Kidney glomerular epithelial cell (primary cell): ENCODE results near the gene STK39.
"Not testable (repeated sequence)": the region's sequence is repeated elsewhere in the genome, so short reads cannot be mapped to it uniquely, and the experiment has no call there.

Experiments used
- DNase-seq: peaks from one replicate; lab custom pipeline; 2025; lab: John Stamatoyannopoulos, UW

Gene STK39

DNA sequence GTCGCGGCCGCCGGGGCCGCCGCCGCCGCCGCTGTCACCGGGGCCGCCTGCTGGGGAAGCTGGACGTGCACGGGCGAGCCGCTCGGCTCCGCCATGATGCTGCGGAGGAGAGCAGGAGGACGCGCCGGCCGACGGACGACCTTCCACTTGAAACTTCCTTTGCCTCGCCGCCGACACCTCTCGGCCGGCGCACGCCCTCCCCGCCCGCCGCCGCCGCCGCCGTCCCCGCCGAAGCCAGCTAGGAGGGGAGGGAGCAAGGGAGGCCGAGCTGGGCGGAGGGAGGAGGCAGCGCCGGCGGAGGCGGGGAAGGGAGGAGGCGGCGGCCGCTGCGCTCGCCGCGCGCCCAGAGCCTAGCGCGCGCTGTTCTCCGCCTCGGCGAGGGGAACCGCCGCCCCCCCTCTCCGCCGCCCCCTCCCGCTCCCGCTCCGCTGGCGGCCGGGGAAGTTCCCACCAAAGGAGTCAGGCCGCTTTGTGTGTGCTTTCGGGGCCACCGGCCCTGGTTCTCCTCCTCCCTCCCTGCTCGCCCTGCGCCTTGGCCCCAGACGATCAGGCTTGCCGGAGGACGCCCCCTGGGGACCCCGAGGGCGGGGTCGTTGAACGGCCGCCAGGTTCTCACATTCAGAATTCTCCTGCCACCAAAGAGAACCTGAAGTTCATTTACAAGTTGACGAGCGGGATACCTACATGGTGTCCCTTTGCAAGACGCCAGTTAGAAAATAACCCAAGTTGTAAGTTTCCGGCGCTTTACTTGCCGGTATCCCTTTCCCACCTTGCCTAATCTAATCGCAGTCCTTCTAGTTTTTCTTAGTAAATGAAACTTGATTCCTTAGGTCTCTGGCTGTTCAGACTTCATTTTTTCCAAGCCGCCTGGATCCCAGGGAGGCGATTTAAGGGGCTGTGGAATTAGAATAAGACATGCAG is at the start of gene STK39:
Gene STK39, minus strand, starts transcription at position 255 of the 921 bp plus-strand sequence. Its CDS starts 160 bp downstream, at position 95.
- DNase-seq, result peak; percentile 39

DNA sequence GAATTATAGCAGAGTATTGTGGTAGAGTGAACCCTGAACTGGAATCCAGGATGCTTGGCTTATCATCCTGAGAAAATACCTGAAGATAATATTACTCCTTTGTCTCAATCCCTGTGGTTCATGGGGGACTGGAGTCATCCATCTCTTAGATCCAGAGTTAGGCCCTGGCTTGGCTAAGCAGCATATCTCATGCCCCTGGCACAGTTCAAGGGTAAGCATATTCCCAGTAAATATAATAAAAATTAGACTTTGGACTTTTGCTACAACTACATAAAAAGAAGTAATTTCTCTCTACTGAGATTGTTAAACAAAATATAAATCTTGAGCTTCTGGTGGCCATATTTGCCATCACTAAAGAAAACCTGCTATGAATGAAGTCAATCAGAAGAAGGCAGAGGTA is 47.7 kb upstream of the STK39 start:
- no peak for DNase-seq

DNA sequence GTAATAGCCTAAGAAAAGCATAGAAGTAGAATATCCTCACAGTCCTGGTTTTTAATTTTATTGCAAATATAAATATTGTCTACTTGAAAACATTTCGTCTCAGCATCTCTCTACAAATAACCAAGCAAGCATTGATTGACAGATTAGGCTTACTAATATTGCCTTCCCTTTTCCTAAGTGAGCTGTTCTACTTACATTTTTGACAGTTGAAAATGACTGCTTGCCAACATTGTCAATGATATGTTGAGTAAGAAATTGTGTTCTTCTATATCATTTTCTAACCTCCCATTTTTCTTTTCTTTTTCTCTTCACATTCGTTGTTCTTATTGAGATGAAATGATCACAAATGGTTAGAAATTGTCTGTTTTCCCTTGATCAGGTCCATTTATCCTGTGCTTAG is 47.0 kb upstream of the STK39 start:
- no peak for DNase-seq

DNA sequence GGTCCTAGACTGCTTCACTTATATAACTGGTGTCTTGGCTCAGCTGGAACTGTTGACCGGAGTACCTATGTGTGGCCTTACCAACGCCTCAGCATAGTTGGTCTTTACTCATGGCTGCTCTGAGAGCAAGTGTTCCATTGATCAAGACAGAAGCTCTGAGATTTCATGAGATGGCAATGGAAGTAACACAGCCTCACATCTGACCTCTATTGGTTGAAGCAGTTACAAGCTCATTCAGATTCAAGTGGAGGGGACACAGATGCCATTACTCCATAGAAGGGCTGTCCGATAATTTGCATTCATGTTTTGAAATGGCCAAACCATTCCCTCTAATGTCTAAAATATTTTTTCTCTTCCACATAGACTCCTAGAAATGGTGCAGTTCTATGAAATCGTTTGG is 46.4 kb upstream of the STK39 start:
- DNase-seq, result no peak

DNA sequence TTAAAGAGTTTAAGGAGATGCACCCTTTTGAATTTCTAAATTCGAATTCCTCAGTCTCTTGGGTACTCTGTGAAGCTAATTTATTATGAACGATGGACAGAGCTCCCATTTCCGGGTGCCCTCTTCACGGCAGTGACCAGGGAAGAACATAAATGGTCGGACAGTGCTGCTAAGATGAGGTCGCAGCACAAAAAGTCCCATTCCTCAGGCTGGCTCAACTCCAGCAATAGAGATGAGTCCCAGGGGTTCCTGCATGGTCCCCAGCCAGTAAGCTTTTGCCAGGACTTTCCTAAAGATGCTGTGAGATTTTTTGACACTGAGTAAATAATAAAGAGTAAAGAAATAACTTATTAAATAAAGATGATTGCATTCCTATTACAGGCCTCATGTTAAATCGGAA is 43.0 kb upstream of the STK39 start:
- DNase-seq, result no peak

GRCh38 chr2:168289880-168290279 is 42.5 kb upstream of the STK39 start:
- no peak for DNase-seq

GRCh38 chr2:168286535-168286934 is 39.1 kb upstream of the STK39 start:
- DNase-seq, result no peak

DNA sequence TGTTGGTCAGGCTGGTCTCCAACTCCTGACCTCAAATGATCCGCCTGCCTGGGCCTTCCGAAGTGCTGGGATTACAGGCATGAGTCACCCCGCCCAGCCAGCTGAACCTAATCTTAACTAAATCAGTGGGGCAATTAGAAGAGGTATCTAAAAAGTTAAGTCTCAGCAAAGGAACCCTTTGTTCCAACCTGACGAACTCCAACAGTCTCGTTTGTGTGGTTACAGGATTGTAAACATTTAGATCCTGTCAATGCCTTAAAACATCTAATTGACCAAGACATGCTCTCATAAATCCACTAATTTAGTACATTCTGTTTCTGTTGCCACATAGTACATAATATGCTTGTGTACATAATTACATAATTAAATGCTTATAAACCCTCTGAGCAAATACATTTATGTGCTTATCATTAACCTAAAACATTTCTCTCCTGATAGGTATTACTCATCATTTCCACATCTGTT is 31.1 kb upstream of the STK39 start:
- DNase-seq, result no peak

- DNase-seq, result no peak
These were observed 29.9 kb upstream of the STK39 start for GRCh38 chr2:168277276-168277675.

GRCh38 chr2:168272225-168272624 is 24.8 kb upstream of the STK39 start:
- no peak for DNase-seq

GRCh38 chr2:168262926-168263325 is 15.5 kb upstream of the STK39 start:
- not testable (repeated sequence) for DNase-seq

GRCh38 chr2:168256448-168256847 is 9.1 kb upstream of the STK39 start:
- no peak for DNase-seq

DNA sequence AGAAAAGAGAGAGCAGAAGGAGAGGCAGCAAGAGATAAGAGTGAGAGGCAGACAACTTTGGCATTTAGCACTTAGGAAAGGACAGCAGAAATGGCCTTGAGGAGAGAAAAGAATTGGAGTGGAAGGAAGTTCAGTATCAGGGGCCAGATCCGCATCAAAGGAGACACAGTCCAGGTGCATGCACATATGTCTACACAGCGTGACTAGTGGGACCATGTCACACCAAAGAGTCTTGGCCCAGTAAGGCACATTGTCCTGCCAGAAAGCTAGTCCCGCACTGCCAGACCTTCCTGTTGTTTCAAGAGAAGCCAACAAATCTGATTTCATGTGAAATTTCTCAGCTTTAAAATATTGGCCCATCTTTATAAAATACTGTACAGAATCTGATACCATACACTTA is 8.5 kb upstream of the STK39 start:
- DNase-seq, result no peak

DNA sequence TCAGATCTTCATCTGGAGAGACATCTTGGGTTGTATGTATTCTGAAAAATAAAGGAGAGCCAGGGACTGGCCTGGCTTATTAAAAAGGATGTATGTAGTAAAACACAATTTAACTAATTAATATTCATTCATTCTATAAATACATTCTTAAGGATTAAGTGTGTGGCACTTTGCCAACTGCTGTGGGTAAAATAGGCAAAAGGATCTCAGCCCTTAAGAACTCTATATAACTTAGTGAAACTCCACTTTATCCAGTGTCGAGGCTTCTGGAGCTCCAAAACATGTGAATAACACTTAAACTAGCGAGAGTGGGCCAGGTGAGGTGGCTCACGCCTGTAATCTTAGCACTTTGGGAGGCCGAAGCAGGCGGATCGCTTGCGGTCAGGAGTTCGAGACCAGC is 7.7 kb upstream of the STK39 start:
- DNase-seq, result no peak

DNA sequence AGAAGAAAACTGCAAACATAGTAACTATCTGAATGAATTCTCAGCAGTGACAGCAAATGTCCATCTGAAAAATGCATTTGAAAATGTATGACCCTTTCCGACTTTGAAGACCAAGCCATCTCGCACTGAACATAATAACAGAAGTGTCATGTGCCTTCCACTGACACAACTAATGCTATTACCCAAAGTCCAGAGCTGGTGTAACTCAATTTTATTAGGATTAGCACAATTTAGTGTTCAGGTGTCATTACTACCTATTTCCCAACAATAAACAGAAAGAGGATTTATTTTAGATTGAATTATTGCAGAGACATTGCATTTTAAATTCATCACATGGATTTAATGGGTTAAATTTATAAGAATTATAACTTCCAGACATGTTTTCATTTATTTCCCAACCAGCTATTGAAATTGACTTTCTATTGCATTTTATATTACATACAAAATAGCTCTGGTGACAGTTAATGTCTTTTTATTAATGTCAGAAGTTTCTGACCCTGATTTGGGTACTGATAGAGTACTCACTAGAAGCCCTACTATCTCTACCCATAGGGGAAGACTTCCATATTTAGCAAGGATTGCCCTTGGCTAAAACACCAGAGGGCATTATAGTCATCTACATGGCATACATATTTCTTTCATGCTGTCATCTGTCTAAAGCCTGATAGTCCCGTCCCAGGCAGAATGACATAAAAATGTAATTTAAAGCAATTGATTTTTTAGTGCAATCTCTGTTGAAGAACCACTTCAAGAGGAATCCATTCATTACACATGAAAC is 7.0 kb upstream of the STK39 start:
- peak; percentile 23 for DNase-seq

DNA sequence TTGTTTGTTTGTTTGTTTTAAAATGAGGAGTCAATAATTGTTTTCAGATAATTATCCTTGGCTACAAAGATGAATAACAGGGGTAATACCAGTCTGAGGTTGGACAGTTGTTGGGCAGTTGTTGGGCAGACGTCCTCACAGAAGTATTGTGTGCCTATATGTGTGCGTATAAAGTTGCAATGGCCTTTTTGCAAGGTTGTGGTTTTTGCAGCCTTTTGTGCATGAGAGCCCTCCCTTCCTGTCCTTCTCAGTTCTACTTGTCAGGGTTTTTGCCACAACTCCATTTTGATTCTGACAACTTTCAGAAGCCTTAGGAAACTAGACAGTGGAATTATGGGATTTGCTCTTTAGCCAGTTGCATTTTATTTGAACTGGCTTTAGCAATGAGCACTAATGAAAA is 6.0 kb upstream of the STK39 start:
- DNase-seq, result no peak

GRCh38 chr2:168252976-168253375 is 5.6 kb upstream of the STK39 start:
- no peak for DNase-seq

- peak; percentile 42 for DNase-seq
These were observed 683 bp downstream of the STK39 start for GRCh38 chr2:168246483-168247340.

DNA sequence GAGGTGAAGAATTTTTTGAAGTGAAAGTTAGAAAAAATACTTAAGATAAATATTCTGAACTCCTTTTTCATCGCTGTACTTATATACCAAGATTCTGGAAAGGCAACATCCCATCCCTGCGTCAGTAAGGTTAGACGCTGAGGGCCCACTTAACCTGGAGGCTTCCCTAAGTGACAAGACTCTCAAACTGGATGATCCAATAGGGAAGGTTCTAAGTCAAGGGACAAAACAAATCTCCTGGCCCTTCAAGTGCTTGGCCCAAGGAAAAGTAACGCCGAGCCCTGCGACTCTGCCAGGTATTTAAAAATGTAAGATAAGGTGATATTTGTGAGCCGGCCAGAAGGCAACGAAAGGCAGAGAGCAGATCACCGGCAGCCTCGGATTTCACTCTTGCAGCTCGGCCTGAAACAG is 1.3 kb downstream of the STK39 start:
- DNase-seq, result no peak

GRCh38 chr2:168245074-168245825 is 2.1 kb downstream of the STK39 start:
- DNase-seq, result no peak

- no peak for DNase-seq
These were observed 3.1 kb downstream of the STK39 start for GRCh38 chr2:168244318-168244717.
